C4-2B (cell line): ENCODE data around the gene PDZD2.

Experiments used
- ZFX ChIP-seq: fragments of 450-650 bp; IDR thresholded peaks from 2 replicates; pipeline ENCODE4 v1.6.1; 2017
- TF ChIP-seq, protein P1 (sequence below): fragments of 450-650 bp; conservative IDR thresholded peaks from 2 replicates; pipeline ENCODE4 v1.5.1; 2017; ENCODE audit warnings: mild to moderate bottlenecking

DNA sequence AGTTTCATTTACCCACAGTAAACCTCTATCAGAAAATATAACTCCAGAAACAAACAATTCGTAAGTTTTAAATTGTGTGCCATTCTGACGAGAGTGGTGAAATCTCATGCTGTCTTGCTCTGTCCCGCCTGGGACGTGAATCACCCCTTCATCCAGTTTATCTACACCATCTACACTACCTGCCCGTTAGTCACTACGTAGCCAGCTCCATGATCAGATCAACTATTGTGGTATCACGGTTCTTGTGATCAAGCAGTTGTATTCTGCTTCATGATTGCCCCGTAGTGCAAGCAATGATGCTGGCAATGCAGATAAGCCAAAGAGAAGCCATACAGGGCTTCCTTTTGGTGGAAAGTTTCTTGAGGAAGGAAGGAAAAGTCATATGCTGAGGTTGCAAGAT, 384.9 kb downstream of the PDZD2 start:
- TF ChIP-seq, protein P1, sequence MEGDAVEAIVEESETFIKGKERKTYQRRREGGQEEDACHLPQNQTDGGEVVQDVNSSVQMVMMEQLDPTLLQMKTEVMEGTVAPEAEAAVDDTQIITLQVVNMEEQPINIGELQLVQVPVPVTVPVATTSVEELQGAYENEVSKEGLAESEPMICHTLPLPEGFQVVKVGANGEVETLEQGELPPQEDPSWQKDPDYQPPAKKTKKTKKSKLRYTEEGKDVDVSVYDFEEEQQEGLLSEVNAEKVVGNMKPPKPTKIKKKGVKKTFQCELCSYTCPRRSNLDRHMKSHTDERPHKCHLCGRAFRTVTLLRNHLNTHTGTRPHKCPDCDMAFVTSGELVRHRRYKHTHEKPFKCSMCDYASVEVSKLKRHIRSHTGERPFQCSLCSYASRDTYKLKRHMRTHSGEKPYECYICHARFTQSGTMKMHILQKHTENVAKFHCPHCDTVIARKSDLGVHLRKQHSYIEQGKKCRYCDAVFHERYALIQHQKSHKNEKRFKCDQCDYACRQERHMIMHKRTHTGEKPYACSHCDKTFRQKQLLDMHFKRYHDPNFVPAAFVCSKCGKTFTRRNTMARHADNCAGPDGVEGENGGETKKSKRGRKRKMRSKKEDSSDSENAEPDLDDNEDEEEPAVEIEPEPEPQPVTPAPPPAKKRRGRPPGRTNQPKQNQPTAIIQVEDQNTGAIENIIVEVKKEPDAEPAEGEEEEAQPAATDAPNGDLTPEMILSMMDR: no peak
- TF ChIP-seq ZFX: no peak
